ENCODE measurements around the gene UBE2I. TPM values are rescaled to one million over a fixed set of nuclear protein-coding genes. Genes with fewer than 3 reads are reported as not detected.

Gene UBE2I
- polyA plus RNA-seq, 2 of the 4 experiments (the other 2 are of a cell fraction) = 170 to 208 TPM

GRCh38 chr16:1259760-1260068 lies 49.7 kb upstream of the UBE2I start:
- ChIA-PET POLR2A (no interaction called here), CTCF (no interaction called here)
- Histone ChIP-seq H3K9me3 (no peaks in the 10 kb centered on the region), H3K4me3 (no peak overlapping the region), H3K4me1 (0 out of 3 replicates have a peak, but pooled peaks cover 5% of the 10 kb centered on the region), H3K27ac (no peak overlapping the region), H3K4me2 (no peak overlapping the region; the same call in 2 of the 3 replicates)
- 58% methylated on average over 2 of the region's 11 CpGs for whole genome bisulfite sequencing (ENCODE audit: missing lambda C conversion rate)
- peak in 1 of 2 experiments; percentile 3; a peak in 2 of 6 replicates for ATAC-seq
- FAIRE-seq = no peak
- no peak for TF ChIP-seq SREBF2 (IDR thresholded peaks at IDR 0.05)
- TF ChIP-seq ZSCAN20 (CRISPR knock-in tag; IDR thresholded peaks at IDR 0.05) = no peak
- TF ChIP-seq HOXB13 (CRISPR knock-in tag; IDR thresholded peaks at IDR 0.05; ENCODE audit: low read depth) = no peak
- TF ChIP-seq GATA3 (IDR thresholded peaks at IDR 0.05; ENCODE audit: borderline replicate concordance) = no peak
- TF ChIP-seq, protein P1, sequence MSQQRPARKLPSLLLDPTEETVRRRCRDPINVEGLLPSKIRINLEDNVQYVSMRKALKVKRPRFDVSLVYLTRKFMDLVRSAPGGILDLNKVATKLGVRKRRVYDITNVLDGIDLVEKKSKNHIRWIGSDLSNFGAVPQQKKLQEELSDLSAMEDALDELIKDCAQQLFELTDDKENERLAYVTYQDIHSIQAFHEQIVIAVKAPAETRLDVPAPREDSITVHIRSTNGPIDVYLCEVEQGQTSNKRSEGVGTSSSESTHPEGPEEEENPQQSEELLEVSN (IDR thresholded peaks at IDR 0.05; ENCODE audit: borderline replicate concordance, low read depth) = no peak
- TF ChIP-seq POLR2AphosphoS2 (conservative IDR thresholded peaks at IDR 0.05; ENCODE audit: low read length) = no peak
- no peak for TF ChIP-seq RNF2 (IDR thresholded peaks at IDR 0.05; ENCODE audit: borderline replicate concordance, low read depth)
- no peak for TF ChIP-seq MYC (IDR thresholded peaks at IDR 0.05; ENCODE audit: borderline replicate concordance, low read length)
- no peak for DNase-seq (ENCODE audit: low read depth in 1 of 2, low spot score in 1 of 2)

- ATAC-seq (no peak), FAIRE-seq (no peak), DNase-seq (ENCODE audit: low read depth in 1 of 2, low spot score in 1 of 2) (no peak)
- Histone ChIP-seq H3K9me3 (no peaks in the 10 kb centered on the region), H3K4me2 (no peak overlapping the region), H3K4me3 (no peak overlapping the region), H3K27ac (no peak overlapping the region), H3K4me1 (0 out of 3 replicates have a peak, but pooled peaks cover 5% of the 10 kb centered on the region)
- TF ChIP-seq TFCP2L1 (CRISPR knock-in tag; IDR thresholded peaks at IDR 0.05) (no peak), CBX8 (IDR thresholded peaks at IDR 0.05) (no peak), MAX (IDR thresholded peaks at IDR 0.05) (no peak), ZC3H11A (IDR thresholded peaks at IDR 0.05) (no peak), CHD4 (IDR thresholded peaks at IDR 0.05; ENCODE audit: borderline replicate concordance) (no peak), SMC3 (IDR thresholded peaks at IDR 0.05) (no peak), CEBPB (IDR thresholded peaks at IDR 0.05) (no peak), MAZ (IDR thresholded peaks at IDR 0.05; ENCODE audit: borderline replicate concordance, low read depth, low read length) (no peak), HOXB13 (CRISPR knock-in tag; IDR thresholded peaks at IDR 0.05; ENCODE audit: low read depth) (no peak), FOSL2 (IDR thresholded peaks at IDR 0.05) (no peak), FOSL2 (CRISPR knock-in tag; IDR thresholded peaks at IDR 0.05) (no peak), HEYL (CRISPR knock-in tag; IDR thresholded peaks at IDR 0.05) (no peak)
- TF ChIP-seq, protein P2, sequence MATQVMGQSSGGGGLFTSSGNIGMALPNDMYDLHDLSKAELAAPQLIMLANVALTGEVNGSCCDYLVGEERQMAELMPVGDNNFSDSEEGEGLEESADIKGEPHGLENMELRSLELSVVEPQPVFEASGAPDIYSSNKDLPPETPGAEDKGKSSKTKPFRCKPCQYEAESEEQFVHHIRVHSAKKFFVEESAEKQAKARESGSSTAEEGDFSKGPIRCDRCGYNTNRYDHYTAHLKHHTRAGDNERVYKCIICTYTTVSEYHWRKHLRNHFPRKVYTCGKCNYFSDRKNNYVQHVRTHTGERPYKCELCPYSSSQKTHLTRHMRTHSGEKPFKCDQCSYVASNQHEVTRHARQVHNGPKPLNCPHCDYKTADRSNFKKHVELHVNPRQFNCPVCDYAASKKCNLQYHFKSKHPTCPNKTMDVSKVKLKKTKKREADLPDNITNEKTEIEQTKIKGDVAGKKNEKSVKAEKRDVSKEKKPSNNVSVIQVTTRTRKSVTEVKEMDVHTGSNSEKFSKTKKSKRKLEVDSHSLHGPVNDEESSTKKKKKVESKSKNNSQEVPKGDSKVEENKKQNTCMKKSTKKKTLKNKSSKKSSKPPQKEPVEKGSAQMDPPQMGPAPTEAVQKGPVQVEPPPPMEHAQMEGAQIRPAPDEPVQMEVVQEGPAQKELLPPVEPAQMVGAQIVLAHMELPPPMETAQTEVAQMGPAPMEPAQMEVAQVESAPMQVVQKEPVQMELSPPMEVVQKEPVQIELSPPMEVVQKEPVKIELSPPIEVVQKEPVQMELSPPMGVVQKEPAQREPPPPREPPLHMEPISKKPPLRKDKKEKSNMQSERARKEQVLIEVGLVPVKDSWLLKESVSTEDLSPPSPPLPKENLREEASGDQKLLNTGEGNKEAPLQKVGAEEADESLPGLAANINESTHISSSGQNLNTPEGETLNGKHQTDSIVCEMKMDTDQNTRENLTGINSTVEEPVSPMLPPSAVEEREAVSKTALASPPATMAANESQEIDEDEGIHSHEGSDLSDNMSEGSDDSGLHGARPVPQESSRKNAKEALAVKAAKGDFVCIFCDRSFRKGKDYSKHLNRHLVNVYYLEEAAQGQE (IDR thresholded peaks at IDR 0.05) = no peak
- 52% methylated on average over 28 of the region's 36 CpGs for WGBS (ENCODE audit: missing lambda C conversion rate)
- ChIA-PET POLR2A (no interaction called here), CTCF (no interaction called here)
Measured at GRCh38 chr16:1260101-1260680, 49.2 kb upstream of the UBE2I start.
